SK-N-SH (cell line): Measurements from ENCODE around the gene PFKP.

Experiments
- CTCF ChIP-seq: fragments of 200-600 bp; sonication (generic); IDR thresholded peaks from 2 replicates; pipeline ENCODE4 v1.6.1; 2017; ENCODE audit warnings: antibody characterized with exemption, mild to moderate bottlenecking, moderate library complexity
- IRF3 ChIP-seq: fragments of 150-350 bp; IDR thresholded peaks from 2 replicates; pipeline ENCODE4 v1.6.1; 2016; ENCODE audit warnings: mild to moderate bottlenecking, low read depth, low read length
- MXI1 ChIP-seq: IDR thresholded peaks from 2 replicates; pipeline ENCODE4 v1.6.1; 2012; ENCODE audit warnings: mild to moderate bottlenecking, low read depth, low read length, improper control_type of control experiment
- NFIC ChIP-seq: IDR thresholded peaks from 2 replicates; pipeline ENCODE4 v1.4.0; 2012; ENCODE audit warnings: borderline replicate concordance
- POLR2AphosphoS5 ChIP-seq: IDR thresholded peaks from 2 replicates; pipeline ENCODE4 v1.6.1; 2012; ENCODE audit warnings: low read depth, low read length
- RCOR1 ChIP-seq: fragments of 150-350 bp; IDR thresholded peaks from 2 replicates; pipeline ENCODE4 v1.6.1; 2017; ENCODE audit warnings: antibody characterized with exemption, low read length
- REST ChIP-seq: IDR thresholded peaks from 2 replicates; pipeline ENCODE4 v1.6.1; 2012; ENCODE audit warnings: mild to moderate bottlenecking, low read depth, low read length, moderate library complexity
- YY1 ChIP-seq: IDR thresholded peaks from 2 replicates; pipeline ENCODE4 v1.4.0; 2012; ENCODE audit warnings: low read depth, mild to moderate bottlenecking

GRCh38 chr10:3091921-3092320 is 24.6 kb downstream of the PFKP start:
- TF ChIP-seq POLR2AphosphoS5 (no peak), RCOR1 (no peak), REST (no peak), CTCF (no peak), NFIC (no peak), MXI1 (no peak), IRF3 (no peak), YY1 (no peak)
